Adrenal gland (tissue), 5 donors: ENCODE measurements around the gene SCYGR1.

Source experiments
- CTCF ChIP-seq, 6 experiments: fragments of 450-650 bp in 4 of 6; fragments of 200-600 bp in 2 of 6; sonication (generic) in 1 of 6; IDR thresholded peaks; 1 replicate in 5 of 6; 2 replicates in 1 of 6; pipeline versions ENCODE4 v1.5.1 to v1.8.0; 2016 to 2021; ENCODE audit warnings: antibody characterized with exemption in 6 of 6, mild to moderate bottlenecking in 2 of 6, moderate library complexity in 1 of 6
- POLR2A ChIP-seq, 2 donors: fragments of 450-650 bp; IDR thresholded peaks; one replicate each; pipeline ENCODE4 v1.6.1; 2017; ENCODE audit warnings: antibody characterized with exemption in 2 of 2, mild to moderate bottlenecking in 2 of 2, moderate library complexity in 1 of 2
- donor health status: DM: no; HTN: no; CAD: no.

DNA sequence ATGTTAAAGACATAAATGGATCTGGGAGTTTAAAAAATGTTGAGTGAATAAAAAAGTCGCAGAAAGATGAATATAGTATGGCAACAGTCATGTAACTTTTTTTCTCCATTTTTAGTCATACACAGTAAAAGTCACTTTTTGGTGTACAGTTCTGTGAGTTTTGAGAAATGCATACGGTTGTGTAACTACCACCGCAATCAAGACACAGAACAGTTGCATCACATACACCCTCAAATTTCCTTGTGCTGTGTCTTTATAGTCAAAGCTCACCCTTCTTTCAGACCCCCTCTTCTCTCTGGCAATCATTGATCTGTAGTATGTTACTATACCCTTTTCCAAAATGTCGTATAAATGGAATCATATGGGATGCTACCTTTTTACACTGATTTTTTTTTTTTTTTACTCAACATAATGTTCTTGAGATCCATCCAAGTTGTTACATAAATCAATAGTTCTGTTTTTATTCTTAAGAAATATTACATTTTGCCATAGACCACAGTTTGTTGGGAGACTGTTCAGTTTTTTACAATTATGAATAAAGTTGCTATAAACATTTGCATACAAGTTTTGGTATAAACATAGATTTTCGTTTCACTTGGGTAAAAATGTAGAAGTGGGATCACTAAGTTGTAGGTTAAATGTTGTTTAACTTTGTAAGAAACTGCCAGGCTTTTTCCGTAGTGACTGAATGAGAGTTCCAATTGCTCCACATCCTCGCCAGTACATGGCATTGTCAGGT is 48.9 kb upstream of the SCYGR1 start:
- TF ChIP-seq CTCF (IDR thresholded peaks at IDR 0.05) (no peak), POLR2A (IDR thresholded peaks at IDR 0.05) (no peak)
